Activated CD4-positive, alpha-beta T cell treated with anti-CD3 and anti-CD28 coated beads for 36 hours (primary cell): ENCODE results near the gene FAM234B. TPM values are rescaled to one million over a fixed set of nuclear protein-coding genes. Genes with fewer than 3 reads are reported as not detected.

ENCODE experiments used
- ATAC-seq: fragments of 200-7000 bp; cut with Tn5 transposase; one replicate; pipeline ENCODE4 v1.10.0; 2021; ENCODE audit warnings: mild to moderate bottlenecking, moderate library complexity
- CTCF ChIA-PET: fragments of 350-600 bp; sonication (Branson Sonifier 250); formaldehyde crosslinking; loops from one replicate; lab custom pipeline; 2021; ENCODE audit warnings: antibody characterized with exemption; lab: Charles Lee
- POLR2A ChIA-PET: fragments of 350-600 bp; sonication (Branson Sonifier 250); formaldehyde crosslinking; loops from one replicate; lab custom pipeline; 2021; ENCODE audit warnings: antibody characterized with exemption, inconsistent platforms; lab: Charles Lee
- DNase-seq: peaks from one replicate; pipeline ENCODE4 v3.0.0-alpha.2; 2020
- H3K27ac Mint-ChIP-seq: one replicate; pipeline ENCODE4 v1.8.0; 2021; ENCODE audit warnings: mixed read lengths
- H3K27me3 Mint-ChIP-seq: one replicate; pipeline ENCODE4 v1.8.0; 2021; ENCODE audit warnings: mixed read lengths
- H3K36me3 Mint-ChIP-seq: one replicate; pipeline ENCODE4 v1.8.0; 2021; ENCODE audit warnings: low read depth, mixed read lengths
- H3K4me1 Mint-ChIP-seq: one replicate; pipeline ENCODE4 v1.8.0; 2021; ENCODE audit warnings: mixed read lengths
- H3K4me3 Mint-ChIP-seq: one replicate; pipeline ENCODE4 v1.8.0; 2021; ENCODE audit warnings: mild to moderate bottlenecking, moderate library complexity, mixed read lengths
- H3K9me3 Mint-ChIP-seq: one replicate; pipeline ENCODE4 v1.8.0; 2021; ENCODE audit warnings: low read depth, mixed read lengths
- intact Hi-C, 2 experiments: fragments of 100-400 bp; cut with DNase I in 1 of 2; cut with micrococcal nuclease in 1 of 2; formaldehyde crosslinking; loops; one replicate each; pipeline versions ENCODE4 v1.14.2 to v1.15.1; 2022 to 2024; cut with DNase I, micrococcal nuclease
- total RNA-seq, 2 experiments: library from RNA; stranded (reverse); gene quantifications; one replicate each; pipeline ENCODE4 v1.2.3, GENCODE V29; 2021

Gene FAM234B
- total RNA-seq, 2 experiments from 2014 or later, result 11.1 to 12.2 TPM

DNA sequence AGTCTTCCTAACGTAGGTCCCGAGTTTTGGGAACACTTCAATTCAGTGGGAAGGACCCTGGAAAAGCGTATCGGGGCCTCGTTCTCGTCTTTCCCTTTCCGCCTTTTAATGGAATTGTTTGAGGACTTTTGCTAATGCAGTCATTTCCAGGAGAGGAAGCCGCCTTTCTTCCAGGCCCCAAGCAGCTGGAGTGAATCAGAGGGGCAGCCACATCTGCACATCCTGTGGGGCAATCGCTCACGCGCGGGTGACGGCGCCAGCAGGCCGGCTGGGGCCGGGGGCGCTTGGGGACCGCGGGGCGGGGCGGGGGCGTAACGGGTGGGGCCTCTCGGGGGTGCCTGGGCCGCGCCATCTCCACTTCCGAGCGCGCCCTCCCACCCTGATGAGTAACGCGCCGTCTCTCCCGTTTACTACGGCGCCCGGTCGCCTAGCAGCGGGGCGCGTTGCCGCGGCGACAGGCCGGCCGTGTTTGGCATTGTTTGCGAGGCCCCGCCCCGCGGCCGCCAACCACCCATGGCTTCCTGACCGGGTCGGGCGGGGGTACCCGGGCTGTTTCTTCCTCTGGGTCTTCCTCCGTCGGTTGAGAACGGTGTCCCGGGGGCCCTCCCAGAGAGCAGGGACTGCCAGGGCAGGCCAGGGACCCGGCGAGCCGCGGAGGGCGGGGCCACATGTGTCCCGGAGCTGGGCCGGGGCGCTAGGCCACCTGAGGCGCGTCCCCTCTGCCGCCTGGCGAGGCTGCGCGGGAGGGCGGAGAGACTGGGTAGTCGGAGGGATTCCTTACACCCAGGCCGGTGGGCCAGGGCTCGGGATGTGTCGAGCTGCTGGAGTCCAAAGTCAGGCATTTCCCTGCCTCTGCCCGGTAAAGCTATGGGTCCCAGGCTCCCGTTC, 56.9 kb downstream of the FAM234B start:
- Mint-ChIP-seq H3K4me3 (peak overlapping the region; percentile 63), H3K27me3 (no peaks in the 10 kb centered on the region), H3K27ac (peak overlapping the region; percentile 72), H3K9me3 (no peaks in the 10 kb centered on the region), H3K36me3 (no peaks in the 10 kb centered on the region), H3K4me1 (peaks cover 58% of the 10 kb centered on the region)
- peak; percentile 93 for DNase-seq
- POLR2A ChIA-PET, result interaction anchor here (0.8 to 1.4 kb wide), 3 partner anchors 54 to 110 kb away, joined by 3 to 4 read pairs (median 4); no protein-coding TSS in a partner anchor
- peak; percentile 70 for ATAC-seq
- intact Hi-C loops, result loop anchor here (1.0 to 5.0 kb wide), 6 partner anchors 95 to 404 kb away; partner anchors contain the start of genes HEBP1 (in 2 of the 2), APOLD1 (in 1 of the 2), EMP1 (in 1 of the 2) and GPR19 (in 1 of the 2)
- CTCF ChIA-PET, result interaction anchor here (0.6 to 6.0 kb wide), 8 partner anchors 14 to 484 kb away, joined by 3 to 145 read pairs (median 4); partner anchors contain the start of gene EMP1

DNA sequence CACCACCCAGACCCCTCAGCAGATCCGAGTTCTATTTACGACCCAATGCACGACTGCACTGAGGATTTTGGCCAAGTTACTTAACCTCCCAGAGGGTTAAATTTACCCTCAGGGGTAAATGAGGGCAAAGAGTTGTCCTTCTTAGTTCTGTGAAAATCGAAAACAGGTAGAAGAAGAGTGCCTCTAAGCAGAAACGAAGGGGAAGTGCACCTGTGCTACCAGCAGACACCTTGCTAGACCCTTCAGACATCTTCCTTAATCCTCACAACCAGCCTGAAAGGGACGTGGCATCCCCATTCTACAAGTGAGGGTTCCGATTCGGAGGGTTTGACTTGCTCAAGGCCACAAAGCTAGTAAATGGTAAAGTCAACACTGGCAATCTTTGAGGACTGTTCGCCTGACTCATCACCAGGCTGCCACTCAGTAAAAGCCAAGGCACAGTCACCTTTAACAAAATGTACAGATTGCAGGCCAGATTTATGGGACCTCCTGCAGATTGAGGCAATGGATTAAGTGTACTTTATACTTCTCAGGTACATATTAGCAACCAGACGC, 57.7 kb downstream of the FAM234B start:
- no peaks in the 10 kb centered on the region for H3K9me3 Mint-ChIP-seq
- no peaks in the 10 kb centered on the region for H3K27me3 Mint-ChIP-seq
- peaks cover 58% of the 10 kb centered on the region for H3K4me1 Mint-ChIP-seq
- ATAC-seq (peak; percentile 10), DNase-seq (peak; percentile 58)
- H3K27ac Mint-ChIP-seq, result peak overlapping the region; percentile 48
- ChIA-PET POLR2A (interaction anchor here (0.6 to 1.4 kb wide), 5 partner anchors 8 to 83 kb away, joined by 3 to 5 read pairs (median 4); no protein-coding TSS in a partner anchor), CTCF (interaction anchor here (0.6 to 6.0 kb wide), 13 partner anchors 35 to 485 kb away, joined by 3 to 145 read pairs (median 4); partner anchors contain the start of gene EMP1)
- H3K4me3 Mint-ChIP-seq, result peak overlapping the region; percentile 61
- no peaks in the 10 kb centered on the region for H3K36me3 Mint-ChIP-seq
- intact Hi-C loops, result loop anchor here (1.0 to 5.0 kb wide), 8 partner anchors 55 to 405 kb away; partner anchors contain the start of genes HEBP1 (in 2 of the 2), APOLD1 (in 1 of the 2), EMP1 (in 1 of the 2) and GPR19 (in 1 of the 2)

DNA sequence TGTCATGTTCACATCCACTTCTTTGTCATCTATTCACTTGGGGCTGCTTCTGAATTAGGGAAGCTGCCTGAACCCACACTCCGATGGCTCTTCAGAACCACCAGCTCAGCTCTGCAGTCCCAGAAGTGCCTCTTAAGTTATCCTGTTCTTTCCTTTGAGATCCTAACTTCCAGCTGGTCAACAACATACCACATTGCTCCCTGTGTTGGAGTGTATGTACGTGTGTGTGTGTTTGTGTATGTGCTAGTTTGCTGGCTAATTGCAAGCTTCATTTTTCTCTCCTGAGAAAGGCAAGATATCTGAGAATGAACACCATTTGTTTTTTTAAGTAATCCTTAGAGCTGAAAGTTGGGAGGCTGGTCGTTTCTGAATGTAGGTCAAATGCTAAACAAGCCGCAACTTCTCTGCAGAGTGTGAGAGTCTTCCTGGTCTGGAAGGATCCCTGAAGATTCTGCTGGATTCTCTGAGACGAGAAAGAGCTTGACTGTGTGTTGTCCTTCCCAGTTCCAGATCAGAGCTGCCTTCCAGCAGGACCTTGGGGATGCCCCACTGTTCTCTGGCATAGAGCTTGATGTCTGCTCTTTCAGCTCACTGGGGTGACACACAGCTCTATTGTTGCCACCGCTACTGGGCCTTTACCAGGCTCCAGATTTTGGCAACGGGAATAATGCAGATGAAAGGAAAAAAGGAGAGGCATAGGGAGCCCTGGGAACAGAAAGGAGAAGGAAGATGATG, 58.4 kb downstream of the FAM234B start:
- Mint-ChIP-seq H3K9me3 (no peaks in the 10 kb centered on the region), H3K4me1 (peaks cover 55% of the 10 kb centered on the region), H3K27me3 (no peaks in the 10 kb centered on the region), H3K36me3 (no peaks in the 10 kb centered on the region), H3K4me3 (no peak overlapping the region), H3K27ac (peak overlapping the region; percentile 48)
- ChIA-PET CTCF (interaction anchor here (0.8 to 6.0 kb wide), 11 partner anchors 36 to 315 kb away, joined by 3 to 145 read pairs (median 4); partner anchors contain the start of gene EMP1), POLR2A (interaction anchor here (0.6 to 1.4 kb wide), 5 partner anchors 9 to 84 kb away, joined by 3 to 5 read pairs (median 4); no protein-coding TSS in a partner anchor)
- no peak for DNase-seq
- intact Hi-C loops, result loop anchor here (1.0 to 5.0 kb wide), 9 partner anchors 56 to 405 kb away; partner anchors contain the start of genes APOLD1 (in 1 of the 2), EMP1 (in 1 of the 2) and GPR19 (in 1 of the 2)
- no peak for ATAC-seq

DNA sequence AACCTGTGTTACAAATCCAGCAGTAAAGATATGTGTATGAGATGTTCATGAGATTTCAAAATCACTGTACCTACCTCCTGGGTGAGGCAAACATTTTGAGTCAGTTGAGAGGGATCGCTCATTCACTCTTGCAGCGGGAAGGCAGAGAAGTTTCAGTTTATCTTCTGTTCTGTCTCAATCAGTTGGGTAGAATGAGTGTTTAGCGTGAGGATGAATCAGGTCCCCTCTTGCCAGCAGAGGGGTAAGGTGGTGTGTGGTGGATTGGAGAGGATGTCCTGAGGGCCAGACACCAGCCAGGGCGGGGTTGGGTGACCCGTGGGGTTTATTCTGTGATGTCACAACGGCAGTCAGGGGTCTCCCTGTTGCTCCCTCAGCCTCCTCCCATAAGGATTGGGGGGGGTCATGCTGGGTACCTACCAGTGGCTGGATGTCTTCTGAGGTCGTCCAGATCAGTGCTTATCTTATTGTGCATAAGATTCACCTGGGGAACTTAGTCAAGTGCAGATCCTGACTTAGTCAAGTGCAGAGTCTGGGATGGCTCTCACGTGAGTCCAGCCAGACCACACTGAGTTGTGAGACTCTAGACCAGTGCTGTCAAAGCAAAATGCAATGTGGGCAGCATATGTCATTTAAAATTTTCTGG, 59.3 kb downstream of the FAM234B start, which contains the start of gene GSG1:
Gene GSG1, minus strand, starts transcription at position 277 of the 643 bp plus-strand sequence. Its CDS starts 155 bp downstream, at position 122.
- H3K27me3 Mint-ChIP-seq, result no peaks in the 10 kb centered on the region
- H3K4me1 Mint-ChIP-seq, result peaks cover 46% of the 10 kb centered on the region
- ChIA-PET CTCF (interaction anchor here (1.4 to 6.0 kb wide), 4 partner anchors 64 to 109 kb away, joined by 4 to 145 read pairs (median 9); no protein-coding TSS in a partner anchor), POLR2A (interaction anchor here (1.2 kb wide), 1 partner anchor 10 kb away, joined by 3 read pairs; no protein-coding TSS in a partner anchor)
- no peak within 1 kb of the TSS for H3K4me3 Mint-ChIP-seq
- DNase-seq, result peak; percentile 67
- peak within 1 kb of the TSS; percentile 47 for H3K27ac Mint-ChIP-seq
- H3K9me3 Mint-ChIP-seq, result peaks cover 4% of the 10 kb centered on the region
- H3K36me3 Mint-ChIP-seq, result no peaks in the 10 kb centered on the region
- peak; percentile 79 for ATAC-seq
- intact Hi-C loops, result loop anchor here (1.0 to 5.0 kb wide), 9 partner anchors 57 to 406 kb away; partner anchors contain the start of genes APOLD1 (in 1 of the 2), EMP1 (in 1 of the 2) and GPR19 (in 1 of the 2)

DNA sequence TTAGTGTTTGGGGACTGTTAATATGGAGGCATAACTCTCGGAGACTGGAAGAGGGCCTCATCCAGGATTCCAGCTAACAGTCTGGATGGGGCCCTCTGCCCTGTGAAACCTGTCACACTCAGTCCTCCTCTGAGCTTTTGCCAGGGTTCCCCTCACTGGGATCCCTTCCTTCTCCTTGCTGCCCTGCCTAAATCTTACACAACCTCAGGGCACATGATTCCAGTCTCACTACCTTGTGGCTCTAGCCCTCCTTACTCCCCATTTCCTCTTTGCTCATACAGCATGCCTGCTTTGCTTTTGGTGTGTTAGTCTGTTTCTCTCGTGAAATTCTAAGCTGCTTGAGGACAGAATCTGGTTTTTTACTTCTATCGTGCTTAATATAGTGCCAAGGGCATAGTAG, 60.2 kb downstream of the FAM234B start:
- ChIA-PET CTCF (interaction anchor here (1.2 to 2.2 kb wide), 2 partner anchors 68 to 108 kb away, joined by 3 to 13 read pairs; no protein-coding TSS in a partner anchor), POLR2A (interaction anchor here (0.6 to 1.0 kb wide), 2 partner anchors 59 to 92 kb away, joined by 3 read pairs; no protein-coding TSS in a partner anchor)
- Mint-ChIP-seq H3K36me3 (no peaks in the 10 kb centered on the region), H3K4me1 (peaks cover 37% of the 10 kb centered on the region), H3K9me3 (peaks cover 6% of the 10 kb centered on the region), H3K27ac (no peak overlapping the region), H3K4me3 (no peak overlapping the region), H3K27me3 (peaks cover 2% of the 10 kb centered on the region)
- ATAC-seq, result no peak
- DNase-seq, result no peak
- intact Hi-C loops, result loop anchor here (5.0 kb wide), 3 partner anchors 207 to 407 kb away; partner anchors contain the start of genes APOLD1 (in 1 of the 2) and GPR19 (in 1 of the 2)

DNA sequence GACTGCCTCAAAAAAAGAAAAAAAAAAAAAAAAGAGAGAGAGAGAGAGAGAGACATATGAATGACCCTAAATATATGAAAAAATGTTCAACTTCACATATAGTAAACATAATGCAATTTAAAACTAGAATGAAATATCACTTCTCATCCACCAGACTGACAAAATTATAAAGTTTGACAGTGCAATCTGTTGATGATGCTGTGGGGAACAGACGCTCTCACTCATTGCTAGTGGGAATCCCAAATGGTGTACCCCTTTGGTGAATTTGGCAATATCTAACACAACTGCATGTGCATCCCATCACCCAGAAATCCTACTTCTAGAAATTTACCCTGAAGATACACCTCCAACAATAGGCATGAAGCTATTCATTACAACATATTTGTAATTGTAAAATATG, 61.6 kb downstream of the FAM234B start:
- ATAC-seq (no peak), DNase-seq (no peak)
- POLR2A ChIA-PET, result no interaction called here
- intact Hi-C loops, result no loop called here
- H3K4me1 Mint-ChIP-seq, result peaks cover 24% of the 10 kb centered on the region
- H3K9me3 Mint-ChIP-seq, result peaks cover 6% of the 10 kb centered on the region
- no peak overlapping the region for H3K4me3 Mint-ChIP-seq
- CTCF ChIA-PET, result interaction anchor here (0.6 to 2.2 kb wide), 7 partner anchors 67 to 151 kb away, joined by 3 to 13 read pairs (median 4); partner anchors contain the start of gene EMP1
- H3K27ac Mint-ChIP-seq, result no peak overlapping the region
- peaks cover 2% of the 10 kb centered on the region for H3K27me3 Mint-ChIP-seq
- H3K36me3 Mint-ChIP-seq, result no peaks in the 10 kb centered on the region

DNA sequence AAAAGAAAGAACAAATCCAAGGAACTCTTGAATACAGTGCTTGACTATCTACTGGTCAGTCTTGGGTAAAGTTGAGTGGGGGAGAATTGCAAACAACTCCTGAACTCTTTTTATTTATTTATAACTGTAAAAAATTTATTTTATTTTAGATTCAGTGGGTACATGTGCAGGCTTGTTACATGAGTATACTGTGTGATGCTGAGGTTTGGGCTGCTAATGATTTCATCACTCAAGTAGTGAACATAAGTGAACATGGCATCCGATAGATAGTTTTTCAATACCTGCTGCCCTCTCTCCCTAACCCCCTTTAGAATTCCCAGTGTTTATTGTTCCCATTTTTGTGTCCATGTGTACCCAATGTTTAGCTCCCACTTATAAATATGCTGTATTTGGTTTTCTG, 62.5 kb downstream of the FAM234B start:
- peaks cover 22% of the 10 kb centered on the region for H3K4me1 Mint-ChIP-seq
- no peaks in the 10 kb centered on the region for H3K36me3 Mint-ChIP-seq
- ATAC-seq, result no peak
- intact Hi-C loops, result no loop called here
- POLR2A ChIA-PET, result no interaction called here
- H3K4me3 Mint-ChIP-seq, result no peak overlapping the region
- no peak overlapping the region for H3K27ac Mint-ChIP-seq
- CTCF ChIA-PET, result interaction anchor here (0.5 to 1.2 kb wide), 2 partner anchors 14 to 105 kb away, joined by 3 to 5 read pairs; no protein-coding TSS in a partner anchor
- peaks cover 6% of the 10 kb centered on the region for H3K9me3 Mint-ChIP-seq
- DNase-seq, result no peak
- peaks cover 2% of the 10 kb centered on the region for H3K27me3 Mint-ChIP-seq

DNA sequence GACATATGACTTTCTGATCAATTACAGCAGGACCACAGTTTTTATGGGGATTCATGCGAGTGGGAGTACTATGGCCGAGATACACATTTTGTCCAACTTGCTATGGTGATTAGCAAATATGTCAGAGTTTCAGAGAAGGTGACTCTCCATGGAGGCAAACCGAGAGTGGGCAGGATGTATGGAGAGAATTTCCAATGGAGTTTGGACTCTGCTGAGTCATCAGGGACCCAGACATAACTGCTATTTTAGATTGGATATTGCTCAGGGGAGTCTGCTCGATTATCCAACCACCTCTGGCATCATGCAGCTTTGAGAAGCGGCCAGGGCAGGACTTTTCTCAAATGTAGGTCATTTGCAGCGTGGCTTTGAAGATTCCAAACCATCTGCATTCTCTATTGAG, 68.8 kb downstream of the FAM234B start:
- ChIA-PET POLR2A (no interaction called here), CTCF (no interaction called here)
- H3K27me3 Mint-ChIP-seq, result peaks cover 7% of the 10 kb centered on the region
- ATAC-seq, result no peak
- peaks cover 6% of the 10 kb centered on the region for H3K9me3 Mint-ChIP-seq
- no peaks in the 10 kb centered on the region for H3K4me1 Mint-ChIP-seq
- no peak for DNase-seq
- H3K27ac Mint-ChIP-seq, result no peak overlapping the region
- intact Hi-C loops, result no loop called here
- H3K36me3 Mint-ChIP-seq, result no peaks in the 10 kb centered on the region
- H3K4me3 Mint-ChIP-seq, result no peak overlapping the region

DNA sequence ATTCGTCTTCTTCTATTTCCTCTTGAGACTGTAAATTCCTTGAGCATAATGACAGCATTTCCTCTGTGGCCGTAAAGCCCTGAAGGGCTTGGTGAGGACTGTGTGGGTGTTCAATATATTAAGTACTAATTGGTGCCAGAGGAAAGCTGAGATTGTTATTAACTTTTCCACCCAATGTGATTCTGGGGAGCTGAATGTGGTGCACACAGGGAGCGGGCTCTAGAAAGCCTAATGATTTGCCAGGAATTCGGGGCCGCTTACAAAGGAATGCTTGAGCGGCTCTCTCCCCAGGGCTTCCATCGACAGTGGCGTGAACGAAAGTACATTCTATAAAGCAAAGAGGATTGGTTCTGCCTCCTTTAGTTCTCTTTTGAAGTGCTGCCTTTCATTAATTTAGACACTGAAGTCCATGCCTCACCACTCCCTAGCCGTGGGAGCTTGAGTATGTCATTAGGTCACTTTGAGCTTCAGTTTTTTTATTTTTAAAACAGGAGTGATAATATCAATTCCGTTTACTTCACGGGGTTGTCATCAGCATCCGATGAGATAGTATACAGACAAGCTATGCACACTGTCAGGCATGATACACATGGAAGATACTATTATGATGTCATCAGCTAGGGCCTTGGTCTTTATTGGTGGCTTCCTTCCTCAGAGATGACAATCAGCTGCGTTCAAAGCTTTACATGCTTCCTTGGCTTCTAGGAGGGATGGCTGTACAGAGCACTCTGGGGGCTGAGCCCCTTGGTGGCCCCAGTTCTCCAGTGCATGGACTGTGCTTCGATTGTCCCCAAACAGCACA, 70.3 kb downstream of the FAM234B start:
- Mint-ChIP-seq H3K9me3 (no peaks in the 10 kb centered on the region), H3K4me3 (no peak overlapping the region), H3K36me3 (no peaks in the 10 kb centered on the region), H3K4me1 (no peaks in the 10 kb centered on the region), H3K27ac (no peak overlapping the region), H3K27me3 (peaks cover 5% of the 10 kb centered on the region)
- ChIA-PET POLR2A (no interaction called here), CTCF (interaction anchor here (0.9 to 1.0 kb wide), 2 partner anchors 93 to 141 kb away, joined by 3 read pairs; no protein-coding TSS in a partner anchor)
- DNase-seq (no peak), ATAC-seq (no peak)
- intact Hi-C loops, result no loop called here
